Stomach smooth muscle (tissue), 2 donors: ENCODE results near the gene OR2S2.

Experiments
- H3K27ac ChIP-seq: one replicate; pipeline ENCODE4 v1.7.0; 2013; ENCODE audit warnings: mild to moderate bottlenecking, low read length, inconsistent platforms
- H3K27me3 ChIP-seq, 2 donors: one replicate each; pipeline ENCODE4 v1.7.0; 2013; ENCODE audit warnings: low read length in 2 of 2; ENCODE audit not compliant: insufficient read depth in 2 of 2, control insufficient read depth in 1 of 2
- H3K36me3 ChIP-seq, 2 donors: one replicate each; pipeline ENCODE4 v1.7.0; 2013; ENCODE audit warnings: low read length in 2 of 2; ENCODE audit not compliant: control insufficient read depth in 2 of 2, insufficient read depth in 2 of 2
- H3K4me1 ChIP-seq: one replicate; pipeline ENCODE4 v1.7.0; 2013; ENCODE audit warnings: low read length; ENCODE audit not compliant: control insufficient read depth, insufficient read depth
- H3K4me3 ChIP-seq, 2 donors: one replicate each; pipeline ENCODE4 v1.7.0; 2013; ENCODE audit warnings: low read length in 2 of 2
- H3K9ac ChIP-seq, 2 donors: one replicate each; pipeline ENCODE4 v1.7.0; 2013; ENCODE audit warnings: low read length in 2 of 2, mild to moderate bottlenecking in 1 of 2
- H3K9me3 ChIP-seq, 2 donors: one replicate each; pipeline ENCODE4 v1.7.0; 2013; ENCODE audit warnings: low read length in 2 of 2; ENCODE audit not compliant: control insufficient read depth in 2 of 2
- donor health status: healthy.
- donor health status: Pancreatic carcinoma.

Gene OR2S2

DNA sequence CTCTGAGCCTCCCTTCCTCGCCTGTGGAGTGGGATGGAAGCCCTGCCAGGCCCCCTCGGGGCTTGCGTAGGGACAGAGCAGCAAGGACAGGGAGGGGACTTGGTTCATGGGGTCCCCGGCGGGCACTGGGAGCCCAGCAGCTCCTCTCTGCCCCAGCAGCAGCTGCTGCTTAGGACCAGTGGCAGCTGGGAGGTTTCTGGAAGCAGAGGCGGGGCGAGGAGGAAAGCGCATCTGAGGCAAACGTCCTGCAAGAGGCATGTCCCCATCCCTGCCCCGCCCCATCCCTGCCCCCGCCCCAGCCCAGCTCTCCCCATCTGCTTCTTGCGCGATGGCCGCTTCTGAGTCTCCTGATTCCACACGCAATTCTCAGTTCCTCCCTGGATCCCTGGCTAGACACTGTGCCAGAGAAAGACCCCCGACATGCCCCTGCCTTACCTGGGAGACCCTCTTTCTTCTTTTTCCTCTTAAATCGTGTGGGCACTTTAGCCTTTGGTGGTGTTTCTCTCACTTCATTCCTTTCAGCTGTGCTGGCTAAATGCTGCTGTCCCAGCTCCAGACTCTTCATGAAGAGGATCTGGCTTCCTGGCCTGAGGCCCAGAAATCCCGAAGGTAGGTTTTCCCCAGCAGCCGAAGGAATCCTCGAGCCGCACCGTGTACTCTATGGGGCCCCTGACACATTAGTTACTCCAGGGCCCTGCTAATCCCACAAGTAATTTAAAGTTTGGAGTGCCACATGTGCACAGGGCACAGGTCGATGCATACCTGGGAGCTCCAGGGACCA lies 4.4 kb upstream of the OR2S2 start:
- peaks cover 4% of the 10 kb centered on the region for H3K4me1 ChIP-seq
- H3K27me3 ChIP-seq = peaks cover 0 to 5% of the 10 kb centered on the region in 2 donors
- H3K27ac ChIP-seq = no peak overlapping the region
- no peaks in the 10 kb centered on the region for H3K9me3 ChIP-seq
- H3K9ac ChIP-seq = no peak overlapping the region
- H3K36me3 ChIP-seq = no peaks in the 10 kb centered on the region
- H3K4me3 ChIP-seq = peak overlapping the region in 1 of 2 donors; percentile 9

DNA sequence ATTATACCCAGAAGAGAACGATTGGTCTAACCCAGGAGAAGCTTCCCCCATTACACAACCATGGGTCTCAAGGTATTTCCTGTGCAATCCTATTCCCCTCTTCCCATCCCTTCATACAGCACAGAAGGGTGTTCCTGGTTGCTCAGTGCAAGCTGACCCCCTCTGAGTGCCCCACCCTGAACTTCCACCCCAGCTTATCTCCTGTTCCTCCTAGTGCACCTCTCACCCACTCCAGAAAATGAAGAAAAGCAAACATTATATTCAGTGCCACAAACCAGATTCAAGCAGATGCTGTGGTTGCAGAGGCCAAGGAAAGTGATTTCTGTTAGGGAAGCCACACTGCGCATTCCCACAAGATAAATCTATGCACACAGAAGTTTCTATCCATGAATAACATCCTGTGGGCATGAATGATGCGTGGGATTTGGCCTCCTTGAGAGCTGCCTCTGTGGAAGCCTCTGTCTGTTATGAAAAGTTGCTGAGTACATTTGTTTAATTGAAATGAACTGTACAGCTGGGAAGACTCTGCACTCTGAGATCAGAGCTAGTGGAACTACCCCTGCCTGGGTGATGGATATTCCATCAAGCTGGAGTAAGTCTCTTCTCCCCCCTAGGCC lies 2.2 kb upstream of the OR2S2 start:
- peaks cover 0 to 7% of the 10 kb centered on the region in 2 donors for H3K27me3 ChIP-seq
- H3K36me3 ChIP-seq = no peaks in the 10 kb centered on the region
- H3K4me3 ChIP-seq = no peak overlapping the region
- H3K9me3 ChIP-seq = no peaks in the 10 kb centered on the region
- no peak overlapping the region for H3K27ac ChIP-seq
- peaks cover 4% of the 10 kb centered on the region for H3K4me1 ChIP-seq
- no peak overlapping the region for H3K9ac ChIP-seq

DNA sequence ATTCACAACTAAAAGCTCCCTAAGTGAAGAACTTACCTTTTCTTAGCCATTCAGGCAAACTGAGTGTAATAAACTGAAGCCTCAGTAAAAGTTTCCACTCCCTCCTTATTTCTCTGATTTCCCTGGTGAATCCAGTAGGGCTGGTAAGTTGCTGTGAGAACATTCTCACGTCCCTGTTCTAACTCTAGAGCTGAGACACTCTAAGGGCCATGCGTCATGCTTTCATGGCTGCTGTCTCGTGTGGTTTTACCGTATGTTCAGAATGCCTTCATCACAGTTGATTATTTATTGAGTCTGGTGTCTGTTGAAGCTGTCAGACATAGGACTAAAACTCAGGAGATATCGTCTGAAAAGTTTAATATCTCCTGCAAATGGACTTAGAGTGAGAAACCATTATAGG lies 1.3 kb downstream of the OR2S2 start:
- Histone ChIP-seq H3K4me3 (no peak overlapping the region), H3K36me3 (no peaks in the 10 kb centered on the region), H3K9ac (no peak overlapping the region), H3K4me1 (no peaks in the 10 kb centered on the region), H3K27ac (no peak overlapping the region), H3K27me3 (peaks cover 2 to 9% of the 10 kb centered on the region in 2 donors), H3K9me3 (no peaks in the 10 kb centered on the region)

DNA sequence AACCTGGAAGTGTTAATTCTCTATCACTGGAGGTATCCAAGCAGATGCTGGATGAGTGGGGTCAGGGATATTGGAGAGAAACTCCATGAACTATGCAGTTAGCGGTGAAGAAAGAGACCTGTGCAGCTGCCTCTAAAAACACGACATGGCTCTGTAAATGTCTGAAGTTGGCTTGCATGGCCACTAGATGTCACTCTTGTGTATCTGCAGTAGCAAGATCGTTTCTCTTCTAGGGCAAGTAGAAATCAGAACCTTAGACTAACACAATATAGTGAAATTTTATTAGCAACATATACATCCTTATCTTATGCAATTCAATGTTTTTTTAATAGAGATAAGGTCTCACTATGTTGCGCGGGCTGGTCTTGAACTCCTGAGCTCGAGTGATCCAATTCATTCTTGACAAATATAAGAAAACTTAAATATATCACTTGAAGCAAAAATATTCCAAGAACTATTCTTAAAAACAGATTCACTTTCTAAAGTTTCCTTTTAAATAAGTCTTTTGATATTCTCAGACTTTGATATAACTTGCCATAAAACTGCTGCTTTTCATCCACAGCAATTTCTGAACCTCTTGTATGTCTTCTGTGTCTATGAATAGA lies 2.9 kb downstream of the OR2S2 start:
- H3K4me1 ChIP-seq = no peaks in the 10 kb centered on the region
- no peak overlapping the region for H3K9ac ChIP-seq
- H3K9me3 ChIP-seq = no peaks in the 10 kb centered on the region
- no peaks in the 10 kb centered on the region for H3K36me3 ChIP-seq
- H3K4me3 ChIP-seq = no peak overlapping the region
- H3K27ac ChIP-seq = no peak overlapping the region
- H3K27me3 ChIP-seq = peaks cover 2 to 10% of the 10 kb centered on the region in 2 donors

DNA sequence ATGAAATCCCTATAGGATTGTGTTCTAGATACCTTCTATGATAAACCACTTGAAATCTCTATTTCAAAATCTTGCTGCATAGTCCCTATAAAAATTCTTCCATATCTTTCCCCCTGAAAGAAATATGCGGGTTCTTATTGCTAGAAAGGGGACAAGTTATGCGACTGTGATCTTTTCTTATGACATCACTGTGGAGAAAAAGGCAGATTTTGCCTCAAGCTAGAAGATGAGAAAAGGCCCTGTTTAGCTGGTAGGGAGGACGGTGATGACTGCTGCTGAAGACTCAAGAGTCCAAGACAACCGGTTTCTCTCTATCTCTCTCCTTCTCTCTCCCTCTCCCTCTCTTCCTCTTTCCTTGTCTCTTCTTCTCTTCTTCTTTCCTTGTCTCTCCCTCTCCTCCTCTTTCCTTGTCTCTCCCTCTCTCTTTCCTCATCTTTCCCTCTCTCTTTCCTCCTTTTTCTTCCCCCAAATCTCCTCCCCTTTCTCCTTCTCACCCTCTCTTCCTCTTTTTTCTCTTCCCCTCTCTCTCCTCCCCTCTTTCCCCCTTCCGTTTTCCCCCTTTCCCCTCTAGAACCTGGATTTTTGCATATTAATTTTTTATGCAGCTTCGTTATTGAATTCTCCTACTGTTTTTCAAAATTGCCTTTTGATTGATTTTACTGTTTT lies 5.3 kb downstream of the OR2S2 start:
- peaks cover 4% of the 10 kb centered on the region for H3K4me1 ChIP-seq

DNA sequence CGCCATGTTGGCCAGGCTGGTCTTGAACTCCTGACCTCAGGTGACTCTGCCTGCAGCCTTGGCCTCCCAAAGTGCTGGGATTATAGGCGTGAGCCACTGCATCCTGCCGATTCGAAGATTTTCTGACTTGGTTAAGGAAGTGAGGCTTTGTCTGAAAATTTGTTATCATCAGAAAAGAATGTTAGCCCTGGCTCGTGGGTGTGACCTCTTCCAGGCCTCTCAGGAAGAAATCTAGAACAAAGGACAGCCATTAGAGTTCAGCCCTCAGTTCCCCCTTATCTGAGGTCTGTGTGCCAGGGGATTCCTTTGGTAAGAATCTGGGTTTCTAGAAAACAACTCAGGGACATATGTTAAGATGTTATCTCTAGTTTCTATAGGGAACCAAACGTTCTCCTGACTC lies 6.2 kb downstream of the OR2S2 start:
- H3K4me1 ChIP-seq = peaks cover 4% of the 10 kb centered on the region
- H3K4me3 ChIP-seq = no peak overlapping the region
- peaks cover 2% of the 10 kb centered on the region in 2 donors for H3K27me3 ChIP-seq
- no peaks in the 10 kb centered on the region for H3K36me3 ChIP-seq
- no peaks in the 10 kb centered on the region for H3K9me3 ChIP-seq
- no peak overlapping the region for H3K9ac ChIP-seq
- no peak overlapping the region for H3K27ac ChIP-seq

More for the DNA sequence above, 5.3 kb downstream of the OR2S2 start:
- no peaks in the 10 kb centered on the region for H3K9me3 ChIP-seq
- no peaks in the 10 kb centered on the region for H3K36me3 ChIP-seq
- no peak overlapping the region for H3K4me3 ChIP-seq
- no peak overlapping the region for H3K27ac ChIP-seq
- no peak overlapping the region for H3K9ac ChIP-seq
- peaks cover 2 to 6% of the 10 kb centered on the region in 2 donors for H3K27me3 ChIP-seq

DNA sequence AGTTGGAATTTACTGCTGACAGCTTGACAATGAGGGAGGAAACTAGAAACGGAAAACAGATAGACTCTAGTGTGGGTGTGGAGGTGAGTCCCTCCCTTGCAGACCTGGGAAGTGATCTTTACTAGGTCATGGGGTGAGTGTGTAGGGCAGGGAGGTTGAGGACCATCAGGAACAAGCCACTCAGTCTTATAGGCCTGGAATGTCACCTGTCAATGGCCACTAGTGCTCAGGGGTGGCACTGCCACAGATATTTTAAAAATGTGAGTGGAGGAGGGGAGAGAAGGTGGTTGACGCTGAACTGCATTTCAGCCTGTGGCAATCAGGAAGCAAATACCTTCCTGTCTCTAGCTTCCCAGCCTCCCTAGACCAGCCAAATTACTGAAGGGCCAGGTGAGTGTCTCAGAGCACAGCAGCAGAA lies 9.0 kb downstream of the OR2S2 start:
- Histone ChIP-seq H3K9ac (no peak overlapping the region), H3K4me1 (peaks cover 4% of the 10 kb centered on the region), H3K9me3 (no peaks in the 10 kb centered on the region), H3K27me3 (peaks cover 2% of the 10 kb centered on the region in 2 donors), H3K27ac (no peak overlapping the region), H3K4me3 (no peak overlapping the region), H3K36me3 (no peaks in the 10 kb centered on the region)

DNA sequence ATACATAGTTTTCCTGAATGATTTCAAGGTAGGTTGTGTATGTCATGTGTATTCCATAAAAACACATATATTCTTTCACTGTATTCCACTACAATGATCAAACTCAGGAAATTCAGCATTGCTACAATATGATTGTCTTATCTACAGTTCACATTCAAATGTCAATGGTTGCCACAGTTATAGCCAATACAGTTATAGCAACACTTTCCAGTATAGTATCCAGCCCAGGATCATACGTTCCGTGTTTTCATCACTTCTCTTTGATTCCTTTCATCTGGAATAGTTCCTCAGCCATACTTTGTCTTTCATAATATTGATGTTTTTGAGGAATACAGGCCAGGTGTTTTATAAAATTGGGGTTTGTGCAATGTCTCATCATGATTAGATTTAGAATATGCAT lies 9.5 kb downstream of the OR2S2 start:
- Histone ChIP-seq H3K36me3 (no peaks in the 10 kb centered on the region), H3K4me1 (peaks cover 4% of the 10 kb centered on the region), H3K9me3 (no peaks in the 10 kb centered on the region), H3K4me3 (no peak overlapping the region), H3K9ac (no peak overlapping the region), H3K27ac (no peak overlapping the region), H3K27me3 (peaks cover 0 to 2% of the 10 kb centered on the region in 2 donors)

DNA sequence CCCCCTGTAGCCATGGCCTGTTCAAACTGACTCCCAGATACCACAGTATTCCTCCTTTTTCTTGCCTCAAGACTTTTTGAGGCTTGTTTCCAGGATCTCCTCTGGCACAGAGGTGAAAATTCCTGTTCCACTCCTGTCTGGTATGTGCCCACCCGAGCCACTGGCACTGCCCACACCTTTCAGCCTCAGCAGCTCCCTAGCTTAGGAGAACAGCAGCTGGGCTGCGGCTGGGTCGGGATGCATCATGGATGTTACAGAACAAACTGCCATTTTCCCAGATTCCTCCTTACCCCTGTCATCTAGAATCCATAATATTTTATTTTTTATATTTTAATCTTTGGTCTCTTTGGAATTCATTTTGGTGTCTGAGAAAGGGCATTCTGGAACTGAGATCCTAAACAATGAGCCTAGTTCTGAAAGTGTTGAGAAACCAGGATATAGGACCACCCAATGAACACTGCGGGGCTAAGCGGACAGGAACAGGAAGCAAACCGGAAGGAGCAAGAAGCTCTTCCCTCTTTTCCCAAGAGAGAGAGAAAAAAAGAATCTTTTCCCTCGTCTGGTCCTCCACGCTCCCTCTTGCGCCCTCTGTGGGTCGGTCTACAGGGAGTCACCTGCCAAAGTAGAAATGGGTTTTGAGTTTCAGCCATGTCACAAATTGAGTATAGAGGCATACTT lies 12.5 kb downstream of the OR2S2 start:
- peak overlapping the region; percentile 26 to 57 for H3K4me3 ChIP-seq

DNA sequence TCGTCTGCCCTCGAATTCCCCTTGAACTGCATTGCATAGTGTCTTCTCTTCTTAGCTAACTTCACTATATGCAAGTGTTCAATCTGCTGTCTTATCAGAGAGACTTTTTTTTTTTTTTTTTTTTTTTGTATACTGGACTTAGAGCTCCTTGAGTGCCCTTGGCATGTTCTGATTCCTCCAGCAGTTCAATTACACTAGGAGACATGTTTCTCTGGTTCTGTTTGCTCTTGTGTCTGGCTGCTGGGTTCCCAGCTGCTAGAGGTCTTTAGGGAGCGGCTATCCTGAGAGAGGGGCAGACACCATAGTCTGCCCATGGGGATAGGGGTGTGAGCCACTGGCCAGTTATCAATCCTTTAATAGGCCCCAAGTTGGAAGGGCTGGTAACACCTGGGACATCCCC lies 13.1 kb downstream of the OR2S2 start:
- H3K27me3 ChIP-seq = no peaks in the 10 kb centered on the region
- H3K4me3 ChIP-seq = no peak overlapping the region
- no peaks in the 10 kb centered on the region for H3K9me3 ChIP-seq
- no peak overlapping the region for H3K27ac ChIP-seq
- no peak overlapping the region for H3K9ac ChIP-seq
- no peaks in the 10 kb centered on the region for H3K36me3 ChIP-seq
- peaks cover 4% of the 10 kb centered on the region for H3K4me1 ChIP-seq

More for the DNA sequence above, 12.5 kb downstream of the OR2S2 start:
- Histone ChIP-seq H3K9me3 (no peaks in the 10 kb centered on the region), H3K27ac (no peak overlapping the region), H3K9ac (no peak overlapping the region), H3K4me1 (peaks cover 4% of the 10 kb centered on the region), H3K36me3 (no peaks in the 10 kb centered on the region), H3K27me3 (no peaks in the 10 kb centered on the region)
